OCI-LY3 (cell line): Measurements from ENCODE around the gene TNFRSF4.

Source experiments
- H2AFZ ChIP-seq: fragments of 200-600, 300-600 bp; shearing (Covaris generic); 2 replicates; pipeline ENCODE4 v1.6.0; 2014; ENCODE audit warnings: antibody characterized with exemption, low read depth, low read length
- H3K27ac ChIP-seq: fragments of 200-600, 300-600 bp; sonication (generic); 2 replicates; pipeline ENCODE4 v1.5.1; 2014; ENCODE audit warnings: mild to moderate bottlenecking, low read length, moderate library complexity, mixed read lengths
- H3K27me3 ChIP-seq: fragments of 200-600, 300-600 bp; sonication (generic); 2 replicates; pipeline ENCODE4 v1.6.1; 2014; ENCODE audit warnings: low read depth, low read length, mixed read lengths
- H3K36me3 ChIP-seq: fragments of 200-600, 300-600 bp; sonication (generic); replicated peaks from 2 replicates; pipeline ENCODE3; 2014; ENCODE audit warnings: low read depth, low read length, mixed read lengths
- H3K4me1 ChIP-seq: fragments of 300-600, 200-600 bp; sonication (generic); 2 replicates; pipeline ENCODE4 v1.6.1; 2014; ENCODE audit warnings: low read length, mixed read lengths
- H3K4me2 ChIP-seq: fragments of 200-600, 300-600 bp; sonication (generic); 2 replicates; pipeline ENCODE4 v1.6.1; 2014; ENCODE audit warnings: low read length, mixed read lengths
- H3K4me3 ChIP-seq: fragments of 300-600, 200-600 bp; sonication (generic); 2 replicates; pipeline ENCODE4 v1.5.1; 2014; ENCODE audit warnings: antibody characterized with exemption, mild to moderate bottlenecking, low read length, moderate library complexity
- H3K79me2 ChIP-seq: fragments of 300-600, 200-600 bp; shearing (Covaris generic); 2 replicates; pipeline ENCODE4 v1.6.1; 2014; ENCODE audit warnings: mild to moderate bottlenecking, low read length, mixed read lengths
- H3K9ac ChIP-seq: fragments of 300-600, 200-600 bp; shearing (Covaris generic); 2 replicates; pipeline ENCODE4 v1.6.0; 2014; ENCODE audit warnings: mild to moderate bottlenecking, low read length, moderate library complexity
- H3K9me3 ChIP-seq: fragments of 200-600, 300-600 bp; shearing (Covaris generic); 2 replicates; pipeline ENCODE4 v1.6.1; 2014; ENCODE audit warnings: low read length, mixed read lengths; ENCODE audit not compliant: insufficient read depth
- H4K20me1 ChIP-seq: fragments of 200-600, 300-600 bp; sonication (generic); 2 replicates; pipeline ENCODE4 v1.6.1; 2016; ENCODE audit warnings: low read length, mixed read lengths; ENCODE audit not compliant: insufficient read depth
- CTCF ChIP-seq: fragments of 200-600, 300-600 bp; sonication (generic); IDR thresholded peaks from 2 replicates; pipeline ENCODE4 v1.5.1; 2014; ENCODE audit warnings: antibody characterized with exemption, low read length, low read depth
- EZH2phosphoT487 ChIP-seq: fragments of 200-600 bp; shearing (Covaris generic); IDR thresholded peaks from 2 replicates; pipeline ENCODE4 v1.6.1; 2018; ENCODE audit warnings: antibody characterized with exemption, mixed run types, low read depth

Gene TNFRSF4

DNA sequence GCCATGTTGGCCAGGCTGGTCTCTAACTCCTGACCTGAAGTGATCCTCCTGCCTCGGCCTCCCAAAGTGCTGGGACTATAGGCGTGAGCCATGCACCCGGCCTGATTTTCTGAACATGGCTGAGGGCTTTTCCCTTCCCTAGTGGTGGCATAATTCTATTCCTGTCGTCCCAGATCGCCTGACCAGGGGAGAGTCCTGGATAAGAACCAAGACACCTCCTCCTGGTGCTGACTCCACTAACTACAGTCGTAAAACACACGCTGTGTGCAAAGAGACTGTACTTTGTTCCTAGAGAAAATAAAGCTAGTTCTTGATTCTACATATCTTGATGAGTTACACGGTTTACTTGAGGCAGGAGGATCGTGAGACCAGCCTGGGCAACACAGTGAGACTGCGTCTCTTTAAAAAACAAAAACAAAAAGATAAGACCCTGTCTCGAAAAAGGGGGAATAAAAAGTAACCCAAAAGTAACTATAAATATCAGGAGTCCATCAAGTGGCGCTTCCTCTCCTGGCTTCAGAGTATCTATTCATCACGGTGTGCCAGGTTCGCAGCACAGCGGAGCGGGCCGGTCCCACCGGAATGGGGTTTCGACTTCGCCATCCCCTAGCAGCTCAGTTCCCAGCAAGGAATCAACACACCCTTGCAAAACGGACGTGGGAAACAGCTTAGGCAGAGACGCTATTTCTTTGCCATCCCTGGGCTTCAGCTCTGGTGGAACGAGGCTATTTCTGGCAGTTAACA, 16.9 kb upstream of the TNFRSF4 start:
- Histone ChIP-seq H3K4me2 (peak overlapping the region; percentile 94), H3K27ac (peak overlapping the region; percentile 59), H3K4me1 (peaks cover 16% of the 10 kb centered on the region), H3K27me3 (no peaks in the 10 kb centered on the region), H3K36me3 (peaks cover 50% of the 10 kb centered on the region), H3K9me3 (no peaks in the 10 kb centered on the region), H2AFZ (no peak overlapping the region), H3K9ac (peak overlapping the region; percentile 94), H3K4me3 (peak overlapping the region; percentile 96), H3K79me2 (peaks cover 82% of the 10 kb centered on the region), H4K20me1 (peaks cover 10% of the 10 kb centered on the region; the same call in 1 of the 2 replicates)
- TF ChIP-seq CTCF (no peak), EZH2phosphoT487 (no peak)

GRCh38 chr1:1229770-1230169, 15.8 kb upstream of the TNFRSF4 start:
- Histone ChIP-seq H4K20me1 (peaks cover 10% of the 10 kb centered on the region; the same call in 1 of the 2 replicates), H2AFZ (no peak overlapping the region), H3K27me3 (no peaks in the 10 kb centered on the region), H3K36me3 (peaks cover 51% of the 10 kb centered on the region), H3K4me3 (no peak overlapping the region), H3K4me2 (no peak overlapping the region), H3K4me1 (peaks cover 16% of the 10 kb centered on the region), H3K27ac (no peak overlapping the region), H3K9me3 (no peaks in the 10 kb centered on the region), H3K9ac (no peak overlapping the region), H3K79me2 (peaks cover 92% of the 10 kb centered on the region)
- TF ChIP-seq CTCF (no peak), EZH2phosphoT487 (no peak)

- Histone ChIP-seq H3K4me3 (no peak overlapping the region), H4K20me1 (peaks cover 4% of the 10 kb centered on the region; the same call in 1 of the 2 replicates), H3K4me2 (no peak overlapping the region), H3K27me3 (no peaks in the 10 kb centered on the region), H2AFZ (no peak overlapping the region), H3K79me2 (peaks cover 88% of the 10 kb centered on the region), H3K9me3 (no peaks in the 10 kb centered on the region), H3K4me1 (peaks cover 16% of the 10 kb centered on the region), H3K9ac (no peak overlapping the region), H3K27ac (no peak overlapping the region), H3K36me3 (peaks cover 42% of the 10 kb centered on the region)
- TF ChIP-seq EZH2phosphoT487 = no peak
- TF ChIP-seq CTCF = no peak
Observed at GRCh38 chr1:1228596-1229321, 14.8 kb upstream of the TNFRSF4 start.

DNA sequence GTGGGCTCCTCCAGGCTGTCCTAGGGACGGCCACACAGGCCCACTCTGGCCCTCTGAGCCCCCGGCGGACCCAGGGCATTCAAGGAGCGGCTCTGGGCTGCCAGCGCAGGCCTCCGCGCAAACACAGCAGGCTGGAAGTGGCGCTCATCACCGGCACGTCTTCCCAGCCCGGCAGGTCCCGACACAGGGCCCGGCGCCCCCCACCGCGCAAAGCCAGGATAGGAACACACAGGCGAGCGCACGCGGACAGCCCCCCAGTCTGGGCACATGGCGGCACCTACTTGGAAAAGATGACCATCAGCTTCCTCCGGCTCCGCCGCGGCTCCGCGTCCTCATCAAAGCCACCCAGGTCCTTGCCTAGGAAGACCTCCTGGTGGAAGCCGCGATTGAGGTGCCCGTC, 14.2 kb upstream of the TNFRSF4 start:
- 0 out of 2 replicates have a peak, but pooled peaks cover 2% of the 10 kb centered on the region for H4K20me1 ChIP-seq
- no peaks in the 10 kb centered on the region for H3K9me3 ChIP-seq
- H3K4me2 ChIP-seq = no peak overlapping the region
- H3K4me1 ChIP-seq = peaks cover 13% of the 10 kb centered on the region
- H3K36me3 ChIP-seq = peaks cover 38% of the 10 kb centered on the region
- H3K9ac ChIP-seq = no peak overlapping the region
- peaks cover 82% of the 10 kb centered on the region for H3K79me2 ChIP-seq
- H3K27me3 ChIP-seq = no peaks in the 10 kb centered on the region
- no peak overlapping the region for H3K27ac ChIP-seq
- no peak overlapping the region for H3K4me3 ChIP-seq
- no peak overlapping the region for H2AFZ ChIP-seq
- TF ChIP-seq CTCF (no peak), EZH2phosphoT487 (no peak)
